HepG2 (cell line): Measurements from ENCODE around the gene ABCB11.

Source experiments
- CTCF ChIP-seq: sonication (generic); formaldehyde crosslinking; IDR thresholded peaks from 2 replicates; pipeline ENCODE4 v1.5.0; 2020; ENCODE audit warnings: mild to moderate bottlenecking, missing genetic modification reagents, moderate library complexity
- HINFP ChIP-seq: sonication (generic); formaldehyde crosslinking; IDR thresholded peaks from 2 replicates; pipeline ENCODE4 v1.4.0; 2020; ENCODE audit warnings: low read depth, mild to moderate bottlenecking, missing genetic modification reagents
- PBX2 ChIP-seq: IDR thresholded peaks from 2 replicates; pipeline ENCODE4 v1.6.1; 2016; ENCODE audit warnings: control low read depth
- PHF21A ChIP-seq: sonication (generic); formaldehyde crosslinking; IDR thresholded peaks from 2 replicates; pipeline ENCODE4 v1.5.0; 2020; ENCODE audit warnings: mild to moderate bottlenecking, missing genetic modification reagents
- TRAFD1 ChIP-seq: sonication (generic); formaldehyde crosslinking; IDR thresholded peaks from 2 replicates; pipeline ENCODE4 v1.5.1; 2020; ENCODE audit warnings: missing genetic modification reagents, mild to moderate bottlenecking, borderline replicate concordance
- ZNF138 ChIP-seq: sonication (generic); formaldehyde crosslinking; IDR thresholded peaks from 2 replicates; pipeline ENCODE4 v1.5.0; 2020; ENCODE audit warnings: mild to moderate bottlenecking, low read depth, missing genetic modification reagents

- TF ChIP-seq PHF21A (no peak), PBX2 (CRISPR knock-in tag) (no peak), CTCF (CRISPR knock-in tag) (no peak), TRAFD1 (CRISPR knock-in tag) (no peak), HINFP (CRISPR knock-in tag) (no peak), ZNF138 (CRISPR knock-in tag) (no peak)
Observed at GRCh38 chr2:168915441-168916330, 115.4 kb downstream of the ABCB11 start.
